Measurements from ENCODE around the gene TRPM8. TPM values are rescaled to one million over a fixed set of nuclear protein-coding genes. Genes with fewer than 3 reads are reported as not detected.

TRPM8 gene
- total RNA-seq, 1 donor, result 0.63 TPM

DNA sequence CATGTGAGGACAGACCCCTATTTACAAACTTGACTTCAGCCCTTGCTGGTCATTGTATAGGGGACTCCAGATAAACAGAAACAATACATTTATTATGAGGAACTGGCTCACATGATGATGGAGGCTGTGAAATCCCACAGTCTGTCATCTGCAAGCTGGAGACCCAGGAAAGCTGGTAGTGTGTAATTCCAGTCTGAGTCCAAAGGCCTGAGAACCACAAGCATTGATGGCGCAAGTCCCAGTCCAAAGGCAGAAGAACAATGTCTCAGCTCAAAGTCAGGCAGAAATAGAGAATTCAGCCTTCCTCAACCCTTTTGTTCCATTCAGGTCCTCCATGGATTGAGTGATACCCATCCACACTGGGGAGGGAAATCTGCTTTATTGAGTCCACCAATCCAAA lies 105.3 kb downstream of the TRPM8 start:
- TF ChIP-seq, protein P1, sequence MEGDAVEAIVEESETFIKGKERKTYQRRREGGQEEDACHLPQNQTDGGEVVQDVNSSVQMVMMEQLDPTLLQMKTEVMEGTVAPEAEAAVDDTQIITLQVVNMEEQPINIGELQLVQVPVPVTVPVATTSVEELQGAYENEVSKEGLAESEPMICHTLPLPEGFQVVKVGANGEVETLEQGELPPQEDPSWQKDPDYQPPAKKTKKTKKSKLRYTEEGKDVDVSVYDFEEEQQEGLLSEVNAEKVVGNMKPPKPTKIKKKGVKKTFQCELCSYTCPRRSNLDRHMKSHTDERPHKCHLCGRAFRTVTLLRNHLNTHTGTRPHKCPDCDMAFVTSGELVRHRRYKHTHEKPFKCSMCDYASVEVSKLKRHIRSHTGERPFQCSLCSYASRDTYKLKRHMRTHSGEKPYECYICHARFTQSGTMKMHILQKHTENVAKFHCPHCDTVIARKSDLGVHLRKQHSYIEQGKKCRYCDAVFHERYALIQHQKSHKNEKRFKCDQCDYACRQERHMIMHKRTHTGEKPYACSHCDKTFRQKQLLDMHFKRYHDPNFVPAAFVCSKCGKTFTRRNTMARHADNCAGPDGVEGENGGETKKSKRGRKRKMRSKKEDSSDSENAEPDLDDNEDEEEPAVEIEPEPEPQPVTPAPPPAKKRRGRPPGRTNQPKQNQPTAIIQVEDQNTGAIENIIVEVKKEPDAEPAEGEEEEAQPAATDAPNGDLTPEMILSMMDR (IDR thresholded peaks at IDR 0.05; ENCODE audit: insufficient read depth, low read length), result no peak
- no peak overlapping the region for H3K4me3 ChIP-seq (ENCODE audit: low read depth, low read length)
- no peak for DNase-seq (ENCODE audit: low read depth)

DNA sequence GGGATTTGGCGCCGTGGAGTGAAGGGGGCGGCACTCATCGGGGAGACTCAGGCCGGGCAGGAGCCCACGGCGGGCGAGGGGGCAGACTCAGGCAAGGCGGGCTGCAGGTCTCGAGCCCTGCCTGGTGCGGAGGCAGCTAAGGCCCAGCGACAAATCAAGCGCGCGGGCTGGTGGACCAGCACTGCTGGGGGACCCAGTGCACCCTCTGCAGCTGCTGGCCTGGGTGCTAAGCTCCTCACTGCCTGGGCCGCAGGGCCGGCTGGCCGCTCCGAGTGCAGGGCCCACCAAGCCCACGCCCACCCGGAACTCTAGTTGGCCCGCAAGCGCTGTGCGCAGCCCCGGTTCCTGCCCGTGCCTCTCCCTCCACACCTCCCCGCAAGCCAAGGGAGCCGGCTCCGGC lies 107.1 kb downstream of the TRPM8 start:
- H3K4me3 ChIP-seq (ENCODE audit: low read depth, low read length), result no peak overlapping the region
- DNase-seq (ENCODE audit: low read depth), result no peak
- TF ChIP-seq, protein P1 (IDR thresholded peaks at IDR 0.05; ENCODE audit: insufficient read depth, low read length), result no peak

DNA sequence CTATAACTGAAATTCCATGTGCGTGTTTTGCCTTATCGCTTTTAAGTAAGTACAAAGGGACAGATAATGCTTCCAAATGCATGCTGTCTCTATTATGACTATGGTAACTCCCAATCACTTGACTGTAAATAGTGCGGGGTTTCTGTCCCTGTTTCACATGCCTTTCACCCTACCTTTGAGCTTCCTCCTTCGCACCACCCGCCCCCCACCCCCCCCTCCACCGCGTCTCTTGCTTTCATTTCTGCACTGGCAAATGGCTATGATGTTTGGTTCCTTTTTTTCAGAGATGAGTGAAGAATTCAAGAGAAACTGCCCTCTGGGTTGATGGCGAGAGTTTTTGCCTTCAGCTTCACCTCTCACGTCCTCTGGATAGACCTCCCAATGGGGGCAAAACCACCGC lies 108.3 kb downstream of the TRPM8 start:
- no peak for DNase-seq (ENCODE audit: low read depth)
- no peak overlapping the region for H3K4me3 ChIP-seq (ENCODE audit: low read depth, low read length)

DNA sequence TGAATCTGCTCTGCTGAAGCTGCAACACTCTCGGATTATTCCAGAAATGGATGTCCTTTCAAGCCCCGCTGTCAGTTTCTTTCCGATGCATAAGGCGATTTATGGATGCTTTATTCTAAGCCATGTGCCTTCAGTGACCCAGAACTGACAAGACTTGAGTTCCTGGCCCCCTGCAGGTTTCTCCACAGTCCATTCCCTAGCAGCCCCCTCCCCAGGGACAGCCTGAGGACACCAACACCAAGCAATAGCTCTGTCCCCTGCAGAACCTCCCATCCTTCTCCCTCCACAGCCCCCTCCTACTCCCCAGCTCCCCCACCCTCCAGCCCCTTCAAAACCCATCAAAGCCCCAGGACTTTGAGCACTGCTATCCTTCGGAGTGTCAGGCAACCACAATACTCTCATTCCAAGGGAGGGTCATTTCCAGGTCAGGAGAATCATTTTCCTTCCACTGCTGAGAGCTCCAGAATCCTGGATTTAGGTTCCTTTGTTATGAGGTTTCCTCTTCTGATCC lies 108.8 kb downstream of the TRPM8 start:
- peak; percentile 30 for DNase-seq (ENCODE audit: low read depth)
- TF ChIP-seq, protein P1 (IDR thresholded peaks at IDR 0.05; ENCODE audit: insufficient read depth, low read length), result no peak
- H3K4me3 ChIP-seq (ENCODE audit: low read depth, low read length), result no peak overlapping the region

More for the DNA sequence above, 108.3 kb downstream of the TRPM8 start:
- TF ChIP-seq, protein P1 (IDR thresholded peaks at IDR 0.05; ENCODE audit: insufficient read depth, low read length), result no peak

DNA sequence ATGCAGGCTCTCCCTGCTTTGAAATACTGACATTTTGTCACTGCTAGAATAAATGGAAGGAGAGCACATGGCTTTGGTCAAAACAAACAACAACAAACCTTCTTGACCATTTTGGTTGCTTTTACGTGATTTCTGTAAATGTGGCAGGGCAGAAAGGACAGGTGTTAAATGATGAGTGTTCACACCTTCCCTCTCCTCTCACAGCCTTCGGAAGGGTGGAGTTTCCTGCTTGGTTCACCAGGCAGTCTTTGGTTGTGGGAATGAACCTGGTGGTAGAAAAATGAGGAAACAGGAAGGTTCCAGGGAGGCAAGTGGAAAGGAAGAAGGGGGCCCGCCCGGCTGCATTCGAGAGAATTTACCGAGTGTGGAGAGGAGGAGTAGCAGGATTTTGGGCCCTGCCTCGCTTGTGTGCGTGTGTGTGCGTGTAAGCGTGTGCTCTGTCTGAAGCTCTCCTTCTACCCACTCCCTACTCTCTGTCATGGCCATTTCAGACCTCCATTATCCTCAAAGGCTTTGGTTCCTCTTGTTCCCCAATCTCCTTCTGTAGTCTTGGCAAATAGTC lies 109.6 kb downstream of the TRPM8 start:
- no peak for DNase-seq (ENCODE audit: low read depth)
- H3K4me3 ChIP-seq (ENCODE audit: low read depth, low read length), result no peak overlapping the region
- TF ChIP-seq, protein P1 (IDR thresholded peaks at IDR 0.05; ENCODE audit: insufficient read depth, low read length), result no peak

DNA sequence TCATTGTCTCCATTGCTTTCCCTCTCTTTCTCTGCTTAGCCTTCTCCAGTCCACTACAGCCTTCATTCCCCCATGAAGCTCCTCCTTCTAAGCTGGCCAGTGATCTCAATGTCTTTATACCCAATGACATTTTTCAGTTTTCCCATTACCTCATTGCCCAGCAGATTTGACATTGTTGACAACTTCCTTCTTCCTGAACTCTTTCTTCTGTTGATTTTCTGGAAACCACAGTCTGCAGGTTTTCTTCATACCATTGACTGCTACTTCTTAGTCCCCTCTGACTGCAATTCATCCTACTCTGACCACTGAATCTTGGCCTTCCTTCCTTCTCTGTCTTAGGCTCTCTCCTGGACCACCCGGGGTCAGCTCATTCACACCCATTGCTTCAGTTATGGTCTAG lies 110.5 kb downstream of the TRPM8 start:
- no peak overlapping the region for H3K4me3 ChIP-seq (ENCODE audit: low read depth, low read length)
- TF ChIP-seq, protein P1 (IDR thresholded peaks at IDR 0.05; ENCODE audit: insufficient read depth, low read length), result no peak
- DNase-seq (ENCODE audit: low read depth), result no peak
